Measurements from ENCODE around the gene GALNT2. TPM values are rescaled to one million over a fixed set of nuclear protein-coding genes. Genes with fewer than 3 reads are reported as not detected.

Gene GALNT2
- total and polyA plus RNA-seq, 10 donors, result 7.9 to 44.8 (median 36.9) TPM

DNA sequence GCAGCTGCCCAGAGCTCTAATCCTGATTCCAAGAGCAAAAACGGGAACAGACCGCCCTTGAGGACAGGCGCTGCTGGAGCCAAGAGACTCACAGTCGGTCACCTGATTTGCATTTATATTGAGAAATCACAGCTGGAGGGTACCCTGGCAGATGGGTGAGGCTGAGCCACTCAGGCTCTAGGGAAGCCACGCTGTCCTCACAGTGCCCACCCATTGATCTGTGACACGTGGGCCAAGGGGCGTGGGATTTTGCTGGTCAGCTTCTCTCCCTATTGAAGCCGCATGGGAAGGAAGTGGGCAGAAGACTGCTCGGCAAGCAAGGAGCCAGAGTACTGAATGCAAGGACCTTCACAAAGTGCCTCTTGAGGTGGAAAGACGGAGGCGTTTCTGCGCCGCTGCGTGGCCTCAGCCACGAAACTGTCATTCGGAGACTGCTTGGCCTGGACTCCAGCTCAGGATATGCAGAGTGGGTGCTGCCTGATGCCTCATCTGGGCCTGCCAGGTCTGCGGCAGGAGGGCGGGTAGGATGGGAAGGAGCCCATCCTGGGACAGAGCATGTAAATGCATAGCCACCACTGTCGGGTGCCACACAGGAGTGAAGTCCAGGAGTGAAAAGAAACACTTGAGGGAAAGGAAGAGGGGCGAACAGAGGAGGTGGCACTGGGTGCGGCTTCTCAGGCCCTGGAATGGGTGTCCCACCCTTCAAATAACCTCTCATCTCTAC lies 219.3 kb downstream of the GALNT2 start:
- peak; percentile 65 for DNase-seq
- H3K27me3 ChIP-seq (replicated peaks in 1 of 7), result no peaks in the 10 kb centered on the region
- H3K4me1 ChIP-seq, result peaks cover 9 to 42% (median 23%) of the 10 kb centered on the region in 6 donors
- intact Hi-C loops (cut with DNase I; ENCODE audit: low total_unique reads), result no loop called here
- WGBS, 5 donors, result 86 to 90% (median 89%) methylated on average over 18 to 21 of the region's 21 CpGs
- peak in 1 of 3 donors; percentile 3 for TF ChIP-seq POLR2AphosphoS5 (IDR thresholded peaks at IDR 0.05)
- no peak for TF ChIP-seq POLR2A (IDR thresholded peaks at IDR 0.05)
- no peak overlapping the region for H3K27ac ChIP-seq
- H3K9me3 ChIP-seq, result no peaks in the 10 kb centered on the region
- H3K36me3 ChIP-seq, result peaks cover 0 to 4% (median 0%) of the 10 kb centered on the region in 6 donors
- no peak overlapping the region for H3K4me3 ChIP-seq

DNA sequence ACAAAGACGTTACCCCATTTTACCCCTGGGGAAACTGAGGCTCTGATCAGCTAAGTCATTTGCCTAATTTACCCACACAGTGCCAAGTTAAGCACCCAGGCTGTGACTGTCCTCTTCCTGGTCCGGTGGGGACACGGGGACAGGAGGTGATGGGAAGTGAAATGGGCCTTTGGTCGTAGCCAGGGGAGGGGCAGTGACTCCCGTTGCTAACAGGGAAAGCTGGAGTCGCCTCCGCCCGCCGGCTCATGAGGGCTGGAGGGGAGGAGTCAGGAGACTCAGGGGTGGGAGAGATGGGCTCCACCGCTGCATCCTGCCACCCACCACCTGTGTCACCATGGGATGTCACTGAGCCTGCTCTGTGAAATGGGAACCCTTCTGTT lies 219.8 kb downstream of the GALNT2 start:
- Histone ChIP-seq H3K4me1 (peaks cover 6 to 42% (median 22%) of the 10 kb centered on the region in 6 donors), H3K9me3 (no peaks in the 10 kb centered on the region), H3K27ac (no peak overlapping the region), H3K36me3 (no peaks in the 10 kb centered on the region), H3K4me3 (no peak overlapping the region), H3K27me3 (replicated peaks in 1 of 7) (peaks cover 0 to 5% (median 0%) of the 10 kb centered on the region in 7 donors)
- 85 to 89% (median 86%) methylated on average over 9 to 10 of the region's 10 CpGs for WGBS, 5 donors
- intact Hi-C loops (cut with DNase I; ENCODE audit: low total_unique reads), result no loop called here
- DNase-seq, result peak; percentile 73
- peak in 1 of 3 donors; percentile 12 for TF ChIP-seq POLR2AphosphoS5 (IDR thresholded peaks at IDR 0.05)
- no peak for TF ChIP-seq POLR2A (IDR thresholded peaks at IDR 0.05)
- TF ChIP-seq, protein P1, sequence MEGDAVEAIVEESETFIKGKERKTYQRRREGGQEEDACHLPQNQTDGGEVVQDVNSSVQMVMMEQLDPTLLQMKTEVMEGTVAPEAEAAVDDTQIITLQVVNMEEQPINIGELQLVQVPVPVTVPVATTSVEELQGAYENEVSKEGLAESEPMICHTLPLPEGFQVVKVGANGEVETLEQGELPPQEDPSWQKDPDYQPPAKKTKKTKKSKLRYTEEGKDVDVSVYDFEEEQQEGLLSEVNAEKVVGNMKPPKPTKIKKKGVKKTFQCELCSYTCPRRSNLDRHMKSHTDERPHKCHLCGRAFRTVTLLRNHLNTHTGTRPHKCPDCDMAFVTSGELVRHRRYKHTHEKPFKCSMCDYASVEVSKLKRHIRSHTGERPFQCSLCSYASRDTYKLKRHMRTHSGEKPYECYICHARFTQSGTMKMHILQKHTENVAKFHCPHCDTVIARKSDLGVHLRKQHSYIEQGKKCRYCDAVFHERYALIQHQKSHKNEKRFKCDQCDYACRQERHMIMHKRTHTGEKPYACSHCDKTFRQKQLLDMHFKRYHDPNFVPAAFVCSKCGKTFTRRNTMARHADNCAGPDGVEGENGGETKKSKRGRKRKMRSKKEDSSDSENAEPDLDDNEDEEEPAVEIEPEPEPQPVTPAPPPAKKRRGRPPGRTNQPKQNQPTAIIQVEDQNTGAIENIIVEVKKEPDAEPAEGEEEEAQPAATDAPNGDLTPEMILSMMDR (IDR thresholded peaks at IDR 0.05 in 8 of 11, conservative IDR thresholded peaks at IDR 0.05 in 3 of 11), result no peak

DNA sequence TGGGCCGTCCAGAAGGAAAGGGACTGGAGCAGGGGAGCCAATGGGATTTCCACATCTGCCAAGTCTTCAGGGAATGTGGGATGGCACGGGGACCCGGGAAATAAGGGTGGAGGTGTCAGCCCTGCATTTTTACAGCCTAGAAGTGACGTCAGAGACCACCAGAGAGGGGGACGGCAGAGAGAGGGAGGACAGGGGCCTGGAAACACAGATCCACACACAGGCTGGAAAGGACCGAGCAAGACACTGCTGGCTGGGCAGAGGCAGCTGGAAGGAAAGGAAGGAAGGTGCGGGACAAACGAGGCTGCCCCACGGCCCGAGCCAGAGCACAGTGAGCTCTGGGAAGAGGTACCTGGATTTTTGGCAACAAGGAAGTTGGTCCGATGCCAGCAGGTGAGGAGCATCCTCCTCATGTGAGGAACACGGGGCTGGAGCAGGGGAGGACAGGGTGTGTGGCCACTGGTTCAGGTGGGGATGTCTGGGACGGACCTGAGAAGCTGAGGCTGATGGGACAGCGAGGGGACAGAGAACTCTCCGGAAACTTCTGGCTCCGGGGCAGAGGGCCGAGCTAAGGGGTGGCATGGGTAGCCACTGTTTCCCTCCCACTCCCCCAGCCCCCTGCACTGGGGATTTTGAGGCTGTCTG lies 220.8 kb downstream of the GALNT2 start:
- WGBS, 5 donors, result 75 to 89% (median 83%) methylated on average over 17 of the region's 17 CpGs
- peak; percentile 54 for DNase-seq
- Histone ChIP-seq H3K27ac (no peak overlapping the region), H3K36me3 (no peaks in the 10 kb centered on the region), H3K4me1 (peaks cover 0 to 42% (median 18%) of the 10 kb centered on the region in 6 donors), H3K27me3 (replicated peaks in 1 of 7) (peaks cover 0 to 13% (median 0%) of the 10 kb centered on the region in 7 donors), H3K9me3 (no peaks in the 10 kb centered on the region), H3K4me3 (no peak overlapping the region)
- TF ChIP-seq POLR2A (IDR thresholded peaks at IDR 0.05) (no peak), POLR2AphosphoS5 (IDR thresholded peaks at IDR 0.05) (no peak)
- intact Hi-C loops (cut with DNase I; ENCODE audit: low total_unique reads), result no loop called here

DNA sequence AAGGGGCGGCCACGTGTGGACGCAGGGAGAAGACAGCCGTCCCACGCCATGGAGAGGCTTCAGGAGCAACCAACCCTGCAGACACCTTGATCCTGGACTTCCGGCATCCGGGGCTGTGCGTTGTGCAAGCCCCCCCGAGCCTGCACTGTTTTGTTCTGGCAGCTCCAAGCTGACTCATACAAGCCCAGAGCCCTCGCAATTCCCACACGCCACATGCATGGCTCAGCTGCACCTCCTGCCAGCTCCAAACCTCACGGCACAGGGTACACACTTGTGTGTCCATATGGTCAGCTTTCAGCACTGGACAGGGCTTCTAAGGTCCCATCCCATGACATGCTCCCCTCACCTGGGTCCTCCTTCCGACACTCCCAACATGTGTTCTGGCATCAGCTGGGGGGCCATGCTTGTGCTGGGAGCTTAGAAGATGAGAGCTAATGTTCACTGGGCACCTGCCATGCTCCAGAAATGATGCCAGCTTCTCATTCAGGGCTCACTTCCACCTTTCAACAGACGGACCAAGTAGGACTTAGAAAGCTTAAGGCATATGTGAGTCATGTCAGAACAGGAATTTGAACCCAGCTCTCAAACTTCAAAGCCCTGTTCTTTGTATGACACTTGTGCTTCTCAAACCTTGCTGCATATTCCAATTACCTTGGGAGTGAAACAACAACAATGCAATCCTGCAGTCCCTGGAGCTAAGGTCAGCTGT lies 221.8 kb downstream of the GALNT2 start:
- WGBS, 5 donors, result 81 to 89% (median 87%) methylated on average over 6 to 14 of the region's 14 CpGs
- Histone ChIP-seq H3K36me3 (no peaks in the 10 kb centered on the region), H3K4me3 (no peak overlapping the region), H3K9me3 (no peaks in the 10 kb centered on the region), H3K27me3 (replicated peaks in 1 of 7) (peaks cover 0 to 18% (median 0%) of the 10 kb centered on the region in 7 donors), H3K4me1 (peaks cover 0 to 44% (median 17%) of the 10 kb centered on the region in 6 donors), H3K27ac (no peak overlapping the region)
- TF ChIP-seq, protein P1 (IDR thresholded peaks at IDR 0.05 in 8 of 11, conservative IDR thresholded peaks at IDR 0.05 in 3 of 11), result no peak
- no peak for TF ChIP-seq POLR2AphosphoS5 (IDR thresholded peaks at IDR 0.05)
- TF ChIP-seq POLR2A (IDR thresholded peaks at IDR 0.05), result no peak
- intact Hi-C loops (cut with DNase I; ENCODE audit: low total_unique reads), result no loop called here
- DNase-seq, result peak; percentile 69

DNA sequence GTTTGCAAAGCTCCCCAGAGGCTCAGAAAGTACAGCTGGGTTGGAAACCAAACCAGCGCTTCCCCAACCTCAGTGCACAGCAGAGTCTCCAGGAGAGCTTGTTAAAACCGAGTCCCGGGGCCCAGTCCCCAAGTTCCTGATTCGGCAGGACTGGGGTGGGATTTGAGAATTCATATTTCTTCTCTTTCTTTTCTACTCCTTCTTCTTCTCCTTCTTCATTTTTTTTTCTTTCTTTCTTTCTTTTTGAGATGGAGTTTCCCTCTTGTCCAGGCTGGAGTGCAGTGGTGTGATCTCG lies 222.3 kb downstream of the GALNT2 start:
- no peak overlapping the region for H3K4me3 ChIP-seq
- H3K36me3 ChIP-seq, result no peaks in the 10 kb centered on the region
- no peaks in the 10 kb centered on the region for H3K9me3 ChIP-seq
- TF ChIP-seq POLR2AphosphoS5 (IDR thresholded peaks at IDR 0.05), result no peak
- TF ChIP-seq POLR2A (IDR thresholded peaks at IDR 0.05), result no peak
- TF ChIP-seq, protein P1 (IDR thresholded peaks at IDR 0.05 in 8 of 11, conservative IDR thresholded peaks at IDR 0.05 in 3 of 11), result no peak
- peaks cover 0 to 18% (median 0%) of the 10 kb centered on the region in 7 donors for H3K27me3 ChIP-seq (replicated peaks in 1 of 7)
- intact Hi-C loops (cut with DNase I; ENCODE audit: low total_unique reads), result no loop called here
- WGBS, 5 donors, result 70 to 85% (median 82%) methylated on average over 5 of the region's 5 CpGs
- H3K27ac ChIP-seq, result no peak overlapping the region
- peak; percentile 64 for DNase-seq
- H3K4me1 ChIP-seq, result peaks cover 0 to 44% (median 17%) of the 10 kb centered on the region in 6 donors

Data from spleen (tissue), 11 donors.